GM21367 (cell line): ENCODE results near the gene DMRT3.

Source experiments
- ATAC-seq: cut with Tn5 transposase; IDR thresholded peaks from one replicate; pipeline ENCODE4 v1.9.1; 2021; ENCODE audit not compliant: unreplicated experiment

DMRT3 gene

DNA sequence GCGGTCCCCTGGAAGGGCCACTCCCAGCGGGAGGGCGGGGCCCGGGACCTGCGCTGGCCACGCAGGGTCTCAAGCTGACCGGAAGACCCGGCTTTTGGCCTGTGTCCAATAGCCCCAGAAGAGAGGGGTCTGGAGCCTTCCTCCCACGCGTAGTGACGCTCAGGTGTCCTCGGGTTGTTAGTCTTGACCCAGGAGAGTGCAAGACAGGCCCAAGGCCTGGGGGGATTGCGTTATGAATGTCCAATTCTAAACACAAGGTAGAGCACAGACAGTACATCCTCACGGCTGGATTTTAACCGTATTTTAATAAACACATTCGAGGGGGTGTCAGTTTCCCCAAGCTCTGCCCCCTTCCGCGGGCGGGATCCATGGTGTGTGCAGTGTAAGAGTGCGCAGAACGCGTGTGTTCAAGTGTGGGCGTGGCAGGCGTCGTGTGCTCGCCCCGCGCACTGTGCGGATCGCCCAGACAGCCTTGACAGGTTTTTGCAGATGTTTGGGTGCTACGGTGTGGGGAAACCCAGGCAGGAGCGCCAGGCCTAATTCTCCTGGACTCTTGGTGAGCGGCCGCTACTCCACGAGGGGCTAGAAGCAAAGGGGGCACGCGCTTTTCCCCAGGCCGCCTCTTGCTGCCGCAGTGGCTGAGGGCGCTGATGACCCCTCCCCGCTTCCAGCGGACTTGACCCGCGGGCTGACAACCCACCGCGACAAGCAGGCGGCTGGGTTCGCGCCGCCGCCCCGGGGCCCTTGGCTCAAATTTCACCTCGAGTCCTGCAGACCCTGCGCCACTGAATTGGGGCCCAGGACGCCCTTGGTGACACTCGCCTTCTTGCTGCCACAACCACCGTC is 6.1 kb upstream of the DMRT3 start:
- no peak for ATAC-seq

DNA sequence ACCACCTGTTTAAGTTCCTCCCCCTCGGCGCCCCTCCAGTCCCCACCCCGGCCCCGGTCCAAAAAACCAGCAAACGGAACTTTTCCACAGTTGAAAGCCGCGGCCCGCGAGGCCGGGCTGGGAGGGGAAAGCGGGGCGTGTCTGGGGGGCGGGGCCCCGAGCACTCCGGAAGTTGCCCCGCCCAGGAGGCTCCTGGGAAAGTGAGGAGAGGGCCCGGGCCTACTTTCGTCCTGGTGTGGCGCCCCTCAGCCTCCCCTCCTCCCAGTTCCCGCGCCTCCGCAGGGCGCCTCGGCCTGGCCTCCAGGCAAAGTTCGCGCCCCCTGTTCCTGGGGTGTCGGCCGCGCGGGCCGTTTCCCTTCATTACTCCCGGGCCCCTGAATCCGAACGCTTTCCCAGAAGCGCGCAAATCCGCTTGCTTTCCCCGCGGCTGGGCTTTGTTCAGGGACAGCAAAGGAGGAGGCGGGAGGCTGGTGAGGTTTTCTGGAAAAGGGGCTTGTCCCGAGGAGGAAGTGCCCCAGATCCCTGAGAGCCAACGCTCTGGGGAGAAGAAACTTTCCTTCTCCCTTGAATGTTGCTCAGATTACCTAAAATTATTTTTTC is 4.5 kb upstream of the DMRT3 start:
- ATAC-seq, result no peak

DNA sequence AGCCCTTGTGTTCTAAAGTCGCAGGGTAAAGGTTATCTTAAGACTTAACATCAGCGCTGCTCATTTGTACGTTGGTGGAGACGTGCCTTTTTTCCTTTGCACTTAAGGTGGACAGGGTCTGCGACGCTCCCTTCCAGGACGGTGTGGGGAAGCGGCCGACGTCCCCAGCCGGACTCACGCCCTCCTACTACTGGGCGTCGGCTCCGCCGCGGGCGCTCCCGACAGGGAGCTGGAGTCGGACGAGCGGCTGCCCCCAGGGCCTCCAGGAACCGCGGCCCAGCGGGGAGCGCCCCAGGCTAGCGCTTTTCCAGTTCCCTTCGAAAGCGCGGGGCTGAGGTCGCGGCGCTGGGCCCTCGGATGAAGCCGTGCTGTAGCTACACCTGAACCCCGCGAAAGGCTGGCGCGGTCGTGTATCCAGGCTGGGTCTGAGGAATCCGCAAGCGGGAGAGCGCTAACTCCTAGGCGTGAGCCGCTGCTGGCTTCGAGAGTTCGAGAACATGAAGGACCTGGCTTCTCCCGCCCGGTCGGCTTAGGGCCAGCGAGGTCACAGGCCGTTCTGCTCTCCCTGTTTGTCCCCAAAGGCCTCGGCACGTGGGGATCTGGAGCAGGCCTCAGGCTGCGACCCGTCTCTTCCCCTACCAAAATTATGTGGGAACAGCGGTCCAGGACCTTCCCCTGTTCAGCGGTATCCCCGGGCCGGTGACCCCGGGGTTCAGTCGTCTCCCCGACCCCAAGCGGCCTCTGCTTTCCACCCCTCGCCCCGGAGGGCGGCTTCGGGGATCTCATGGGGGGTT is 3.8 kb upstream of the DMRT3 start:
- no peak for ATAC-seq

DNA sequence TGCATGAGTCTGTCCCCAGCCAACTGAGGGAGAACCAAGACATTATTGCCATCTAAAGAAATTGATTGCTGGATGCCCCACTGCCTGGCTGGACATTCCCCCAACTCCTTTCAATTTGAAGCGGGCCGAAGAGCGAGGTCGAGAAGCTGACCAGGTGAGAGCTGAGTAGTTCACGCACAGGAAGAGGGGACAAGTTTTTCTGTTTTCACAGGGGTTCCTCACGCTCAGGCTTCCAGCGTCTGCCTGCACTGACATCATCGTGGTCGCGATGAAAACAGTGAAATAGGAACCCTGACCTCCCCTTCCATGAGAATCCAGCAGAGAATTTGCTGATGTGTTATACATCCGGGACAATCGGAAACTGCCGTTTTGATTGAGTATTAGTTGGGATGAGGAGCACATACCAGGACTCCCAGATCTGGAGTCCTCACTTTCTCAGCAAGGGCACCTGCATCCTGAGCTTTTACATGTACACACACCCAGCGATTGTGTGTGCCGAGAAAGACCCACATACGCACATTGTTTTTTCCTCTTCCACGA is 3.1 kb upstream of the DMRT3 start:
- no peak for ATAC-seq

DNA sequence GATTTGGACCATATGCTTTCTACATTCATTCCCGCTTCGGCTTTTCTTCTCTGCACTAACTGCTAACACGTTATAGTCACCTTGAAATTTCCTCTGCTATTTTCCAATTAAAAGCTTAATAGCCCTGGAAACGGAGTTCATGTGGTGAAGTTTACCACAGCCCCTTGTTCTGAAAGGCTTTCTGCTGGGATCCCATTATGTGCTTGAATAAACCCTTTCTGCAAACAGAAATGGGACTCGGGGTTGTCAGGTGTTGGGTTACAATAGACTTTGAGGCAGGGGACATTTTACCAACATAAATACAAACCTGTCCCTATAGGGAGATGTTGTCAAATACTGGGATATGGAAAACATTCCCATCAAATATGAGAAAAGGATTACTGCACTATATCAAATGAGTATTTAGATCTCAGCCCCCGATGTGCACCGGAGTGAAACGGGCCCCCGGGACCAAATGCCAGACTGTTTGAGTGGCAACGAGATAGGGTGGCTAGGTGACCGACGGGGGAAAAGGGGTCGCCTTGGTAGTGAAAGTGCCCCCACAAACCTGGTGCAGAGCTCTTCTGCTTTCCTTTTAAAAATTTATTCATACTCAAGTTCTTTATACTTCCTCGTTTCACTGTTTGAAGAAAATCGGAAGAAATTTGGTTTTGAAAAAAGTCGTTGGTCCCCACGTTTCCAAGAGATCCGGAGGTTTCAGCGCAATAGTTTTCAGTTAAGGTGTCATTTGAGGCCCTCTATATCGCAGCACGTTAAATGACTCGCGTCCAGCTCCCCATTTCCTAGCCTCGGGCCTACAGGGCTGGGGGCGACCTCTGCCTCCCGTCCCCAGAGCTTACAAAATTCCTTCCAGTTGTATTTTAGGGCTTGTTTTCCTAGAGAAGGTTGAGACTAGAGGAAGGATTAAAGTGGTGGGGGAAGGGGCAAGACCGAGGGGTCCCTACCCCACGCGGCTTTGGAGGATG is 2.1 kb upstream of the DMRT3 start:
- no peak for ATAC-seq

DNA sequence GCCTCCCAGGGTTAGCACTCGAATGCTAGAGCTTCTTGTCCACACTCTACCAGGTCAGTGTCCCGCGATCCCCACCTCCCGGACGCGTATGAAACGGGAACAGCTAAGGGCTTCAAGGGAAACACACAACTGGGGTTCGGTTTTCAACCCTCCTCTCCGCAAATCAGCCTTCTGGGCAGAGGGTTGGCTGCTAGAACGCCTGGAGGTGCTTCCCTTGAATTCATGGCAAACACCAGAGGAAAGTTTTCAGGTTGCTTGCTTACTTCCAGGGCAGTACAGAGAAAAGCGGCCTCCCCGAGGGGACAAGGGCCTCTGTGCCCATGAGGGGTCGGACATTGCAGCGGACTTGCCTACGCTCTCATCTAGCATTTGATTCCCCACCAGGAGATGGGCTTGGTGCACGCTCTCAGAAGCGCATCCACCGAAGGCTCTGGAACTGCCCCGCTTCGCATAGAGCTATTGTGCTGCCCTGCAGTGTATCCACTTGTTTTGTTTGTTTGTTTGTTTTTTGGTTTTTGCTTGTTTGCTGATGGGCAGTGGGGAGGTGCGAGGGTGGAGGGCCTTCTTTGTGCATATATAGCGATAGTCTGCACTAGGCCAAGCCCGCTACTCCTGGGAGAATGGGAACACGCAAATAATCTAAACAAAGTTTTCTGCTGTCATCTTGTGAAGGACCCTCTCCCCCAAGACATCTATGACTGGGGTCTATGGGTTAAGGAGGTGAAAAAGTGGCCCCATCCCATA is 1.3 kb upstream of the DMRT3 start:
- ATAC-seq, result no peak

DNA sequence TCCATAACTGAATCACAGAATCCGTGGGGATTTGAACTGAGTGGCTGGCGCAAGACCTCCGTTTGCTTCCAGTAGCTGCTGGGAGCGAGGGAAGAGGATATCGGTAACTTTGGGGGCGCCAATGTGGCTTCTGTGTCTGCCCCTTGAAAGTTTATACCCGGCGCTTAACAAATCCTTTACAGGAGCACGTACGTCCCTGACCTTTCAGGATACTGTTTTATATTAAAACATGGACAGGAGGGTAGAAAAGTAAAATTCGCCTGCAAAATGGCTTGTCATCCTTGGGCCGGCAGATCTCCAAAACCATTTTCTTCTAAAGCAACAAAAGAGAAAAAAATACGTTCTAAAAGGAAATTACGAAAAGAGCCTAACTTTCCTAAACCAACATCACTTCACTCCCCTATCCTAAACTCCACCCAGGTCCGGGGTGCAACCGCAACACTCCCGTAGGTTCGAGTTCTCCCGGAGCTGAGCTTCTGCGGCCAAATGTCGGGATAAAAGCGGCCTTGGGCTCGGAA is 656 bp upstream of the DMRT3 start:
- no peak for ATAC-seq

DNA sequence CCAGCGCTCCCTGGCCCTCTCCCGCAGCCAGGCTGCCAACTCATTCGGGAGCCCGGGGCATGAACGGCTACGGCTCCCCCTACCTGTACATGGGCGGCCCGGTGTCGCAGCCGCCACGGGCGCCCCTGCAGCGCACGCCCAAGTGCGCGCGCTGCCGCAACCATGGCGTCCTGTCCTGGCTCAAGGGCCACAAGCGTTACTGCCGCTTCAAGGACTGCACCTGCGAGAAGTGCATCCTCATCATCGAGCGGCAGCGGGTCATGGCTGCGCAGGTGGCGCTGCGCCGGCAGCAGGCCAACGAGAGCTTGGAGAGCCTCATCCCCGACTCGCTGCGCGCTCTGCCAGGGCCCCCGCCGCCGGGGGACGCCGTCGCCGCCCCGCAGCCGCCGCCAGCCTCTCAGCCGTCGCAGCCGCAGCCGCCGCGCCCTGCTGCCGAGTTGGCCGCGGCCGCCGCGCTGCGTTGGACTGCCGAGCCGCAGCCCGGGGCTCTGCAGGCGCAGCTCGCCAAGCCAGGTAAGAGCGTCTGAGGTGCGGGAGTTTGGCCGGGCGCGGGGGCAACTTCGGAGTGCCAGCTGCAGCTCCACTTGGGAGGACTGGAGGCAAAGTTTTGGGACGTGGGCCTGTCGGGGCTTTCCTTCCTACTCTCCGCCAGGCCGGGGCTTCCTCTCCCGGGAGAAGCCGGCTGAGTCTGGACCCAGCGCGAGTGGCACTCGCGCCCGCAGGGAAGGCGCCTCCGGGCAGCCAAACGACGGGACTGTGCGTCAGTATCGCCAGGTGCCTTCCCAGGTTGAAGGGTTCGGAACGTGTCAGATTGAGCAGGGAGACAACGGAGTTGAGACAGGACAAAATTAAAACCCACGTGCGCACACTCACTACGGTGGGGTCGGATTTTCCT is 735 bp downstream of the DMRT3 start:
- ATAC-seq, result no peak

DNA sequence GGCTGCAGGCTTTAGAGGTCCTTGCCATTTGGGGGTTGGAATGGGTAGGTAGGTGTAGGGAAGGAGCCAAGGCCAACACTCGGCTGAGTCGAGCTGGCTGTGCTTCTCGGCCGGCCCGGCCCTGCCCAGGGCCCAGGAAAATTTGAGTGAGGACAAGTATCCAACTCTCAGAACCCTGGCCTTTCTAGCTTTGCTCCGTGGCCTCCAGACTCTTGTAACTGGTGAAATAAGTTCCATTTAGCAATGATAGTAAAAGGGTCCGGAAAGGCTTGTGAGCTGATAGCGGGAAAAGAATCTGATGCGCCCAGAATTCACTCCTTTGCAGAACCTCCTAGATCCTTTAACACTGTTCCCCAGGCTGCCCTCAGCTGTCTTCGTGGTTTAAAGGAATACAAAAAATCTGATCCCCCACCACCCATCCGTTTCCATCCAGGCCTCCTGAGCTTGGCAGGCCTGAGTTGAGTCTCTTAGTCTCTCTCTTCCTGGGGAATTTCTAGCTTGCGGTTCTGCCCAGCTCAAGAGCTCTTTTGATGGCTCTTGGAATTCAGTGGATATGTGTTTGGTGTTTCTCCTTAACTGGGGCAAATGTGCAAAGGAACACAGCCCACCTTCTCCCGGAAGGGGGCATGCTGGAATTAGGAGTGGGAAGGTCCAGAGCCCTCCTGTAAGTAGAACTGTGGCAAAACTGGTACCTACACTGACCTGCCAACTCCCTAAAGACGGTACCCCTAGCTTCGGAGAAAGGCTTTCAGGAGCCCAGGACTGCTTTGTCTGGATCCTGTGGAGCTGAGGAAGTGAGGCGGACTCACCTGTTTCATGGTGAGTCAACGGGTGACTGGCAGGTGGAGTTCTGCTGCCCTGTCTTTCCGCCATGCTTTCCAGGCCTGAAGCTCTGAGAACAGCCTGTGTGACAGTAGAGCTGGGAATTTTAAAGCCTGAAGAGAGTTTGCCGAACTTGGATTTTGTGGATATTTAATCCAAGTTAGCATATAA is 1.7 kb downstream of the DMRT3 start:
- no peak for ATAC-seq

DNA sequence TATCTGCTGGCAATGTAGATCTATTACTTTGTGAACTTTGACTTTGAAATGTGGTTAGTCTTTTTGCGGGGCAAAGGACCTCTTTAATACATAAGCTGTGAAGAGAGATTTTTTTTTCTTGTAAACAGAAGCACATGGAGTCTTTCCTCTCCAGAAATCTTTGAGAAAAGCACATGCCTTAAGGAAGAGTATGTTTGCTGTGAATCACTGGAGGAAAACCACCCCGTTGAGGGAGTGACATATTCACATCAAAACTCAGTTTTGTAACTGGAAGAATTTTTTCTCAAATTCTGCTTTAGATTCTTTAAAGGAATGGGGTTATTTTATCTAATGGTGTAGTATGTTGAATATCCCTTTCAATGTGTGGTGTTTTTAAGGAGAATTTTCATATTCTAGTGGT is 3.5 kb downstream of the DMRT3 start:
- ATAC-seq, result no peak

DNA sequence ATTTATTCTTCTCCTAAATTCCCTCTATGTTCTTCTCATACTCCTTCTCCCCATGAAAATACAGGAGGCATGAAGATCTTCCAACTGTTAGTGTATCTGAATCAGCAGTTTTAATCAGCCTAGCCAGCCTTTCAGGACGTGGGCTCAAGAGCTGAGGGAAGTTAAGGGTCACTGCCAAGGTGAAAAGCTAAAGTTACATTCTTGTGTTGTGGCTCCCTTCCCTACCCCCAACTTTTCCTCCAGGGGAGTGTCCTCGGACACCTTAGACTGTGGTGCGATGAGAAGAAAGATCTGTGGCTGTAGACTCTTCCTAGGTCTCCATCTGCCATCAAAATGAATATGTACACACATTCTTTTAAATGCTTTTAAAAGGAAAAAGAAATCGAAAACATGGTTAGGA is 4.2 kb downstream of the DMRT3 start:
- no peak for ATAC-seq

DNA sequence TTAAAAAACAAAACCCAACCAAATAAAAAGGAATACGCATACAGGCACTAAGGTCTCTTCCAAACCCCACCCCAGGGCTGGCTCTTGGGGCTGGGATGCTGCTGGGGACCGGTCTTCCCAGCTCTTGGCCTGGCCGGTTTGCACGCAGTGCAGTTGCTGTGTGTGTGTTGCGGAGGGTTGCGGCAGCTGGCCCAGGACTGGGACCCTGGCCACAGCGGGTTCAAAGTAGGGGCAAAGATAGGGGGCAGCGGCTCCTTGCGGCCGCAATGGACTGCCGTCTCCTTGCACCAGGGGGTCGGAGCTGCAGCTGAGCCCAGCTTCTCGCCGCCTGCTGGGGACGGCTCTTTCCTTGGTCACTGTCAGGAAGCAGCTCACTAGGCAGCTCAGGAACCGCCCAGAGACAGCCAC is 5.0 kb downstream of the DMRT3 start:
- ATAC-seq, result no peak

DNA sequence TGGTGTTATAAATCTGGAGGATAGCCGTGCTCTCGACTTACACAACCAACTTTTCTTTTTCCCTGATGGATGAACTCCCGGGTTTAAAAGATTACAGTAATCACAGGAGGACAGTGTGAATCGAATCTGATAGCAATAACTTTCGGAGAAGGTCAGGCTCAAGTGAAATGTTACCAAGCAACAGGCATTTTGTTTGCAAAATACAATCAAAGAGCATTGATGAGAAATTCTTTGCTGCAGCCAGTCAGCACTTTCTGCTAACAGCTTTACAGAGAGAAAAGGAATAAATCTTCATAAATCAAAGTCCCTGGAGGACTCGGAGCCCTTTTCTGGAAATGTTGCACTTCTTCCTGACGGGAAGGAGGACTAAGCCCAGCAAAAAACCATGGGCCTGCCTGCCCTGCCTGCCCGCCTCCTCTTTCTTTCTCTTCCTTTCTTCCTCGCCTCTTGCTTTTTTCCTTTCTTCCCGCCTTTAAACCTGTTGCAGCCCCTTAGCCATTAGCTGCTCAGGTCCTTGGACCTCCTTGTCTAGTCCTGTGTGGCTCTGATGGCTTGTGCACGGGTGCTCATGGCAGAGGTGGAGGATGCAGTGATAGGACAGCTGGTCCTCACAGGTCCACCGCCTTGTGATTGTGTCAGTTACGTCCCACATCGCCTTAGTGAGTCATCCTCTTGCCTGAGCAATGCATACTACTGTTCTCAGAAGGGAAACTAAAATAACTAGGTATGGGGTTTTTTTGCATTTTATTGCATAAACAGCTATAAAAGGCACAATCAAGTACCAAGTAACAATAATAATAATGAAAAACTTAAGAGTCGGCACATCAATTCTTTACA is 6.2 kb downstream of the DMRT3 start:
- no peak for ATAC-seq

DNA sequence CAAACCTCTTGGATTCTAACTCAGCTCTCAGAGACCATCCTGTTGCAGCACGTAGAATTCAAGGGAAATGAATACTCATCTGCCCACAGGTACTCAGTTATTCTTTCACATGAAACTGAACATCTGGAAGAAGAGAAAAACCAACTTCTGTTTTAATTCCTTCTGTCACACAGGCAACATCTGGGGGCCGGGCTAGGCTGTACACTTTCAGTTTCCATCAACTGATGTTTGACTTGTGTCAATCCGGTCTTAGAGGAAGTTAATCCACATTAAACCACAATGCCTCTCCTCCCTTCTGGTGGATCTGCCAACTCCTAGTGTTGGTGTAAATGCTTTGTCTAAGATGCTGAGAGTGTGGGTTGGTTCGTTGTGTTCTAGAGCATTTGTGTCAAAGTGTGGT is 17.6 kb downstream of the DMRT3 start:
- peak; percentile 65 for ATAC-seq

DNA sequence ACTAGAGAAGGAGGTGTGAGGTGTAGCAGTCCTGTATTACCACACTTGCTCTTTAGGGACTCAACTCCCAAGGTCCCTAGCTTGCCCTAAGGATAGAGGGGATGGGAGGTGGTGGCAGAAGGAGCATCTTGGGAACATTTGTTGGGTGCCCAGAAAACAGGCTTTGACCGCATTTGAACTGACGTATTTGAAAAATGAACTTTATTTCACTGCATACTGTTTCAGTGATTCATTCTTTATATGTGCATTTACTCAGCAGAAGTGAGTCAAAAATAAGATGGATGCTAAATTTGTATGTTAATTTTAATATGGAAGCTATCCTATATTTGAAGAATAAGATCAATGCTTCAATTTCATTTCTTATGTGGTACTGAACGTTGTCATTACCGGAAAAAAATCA is 18.7 kb downstream of the DMRT3 start:
- ATAC-seq, result no peak

DNA sequence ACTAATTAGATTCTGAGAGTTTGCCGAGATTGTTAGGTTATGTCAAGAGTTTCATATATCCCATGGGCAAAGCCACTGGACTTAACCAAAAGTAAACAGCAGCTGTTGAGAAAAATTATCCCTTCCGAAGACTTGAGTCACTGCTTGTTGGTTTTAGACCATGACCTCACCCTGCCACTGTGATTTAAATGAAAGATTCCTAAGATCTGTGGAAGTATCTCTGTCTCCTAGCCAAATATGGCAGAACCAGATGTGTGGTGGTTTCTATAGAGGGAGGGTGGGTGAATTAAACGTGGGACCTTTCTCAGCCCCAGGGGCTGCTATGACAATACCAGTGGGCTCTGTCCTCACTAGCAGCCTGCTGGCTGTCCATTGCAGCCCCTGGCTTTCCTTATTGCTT is 19.3 kb downstream of the DMRT3 start:
- no peak for ATAC-seq
